Fibroblast of peridontal ligament (primary cell): ENCODE results near the gene SLC48A1.
"Not testable (repeated sequence)": the region's sequence is repeated elsewhere in the genome, so short reads cannot be mapped to it uniquely, and the experiment has no call there.

Source experiments
- DNase-seq: peaks from one replicate; pipeline ENCODE4 v3.0.0-alpha.2; 2010; ENCODE audit errors: extremely low read depth

The SLC48A1 gene

GRCh38 chr12:47791351-47791746 is 18.3 kb downstream of the SLC48A1 start:
- DNase-seq = no peak

- DNase-seq = no peak
These were observed 18.8 kb downstream of the SLC48A1 start for GRCh38 chr12:47791874-47792273.

- no peak for DNase-seq
These were observed 20.1 kb downstream of the SLC48A1 start for GRCh38 chr12:47793015-47793681.

- no peak for DNase-seq
These were observed 21.6 kb downstream of the SLC48A1 start for GRCh38 chr12:47794679-47795078.

- DNase-seq = no peak
These were observed 22.2 kb downstream of the SLC48A1 start for GRCh38 chr12:47795121-47795813.

- no peak for DNase-seq
These were observed 22.9 kb downstream of the SLC48A1 start for GRCh38 chr12:47795814-47796411.

- no peak for DNase-seq
These were observed 24.4 kb downstream of the SLC48A1 start for GRCh38 chr12:47797441-47797840.

- DNase-seq = no peak
These were observed 25.4 kb downstream of the SLC48A1 start for GRCh38 chr12:47798382-47798948.

- no peak for DNase-seq
These were observed 26.4 kb downstream of the SLC48A1 start for GRCh38 chr12:47799357-47799955.

GRCh38 chr12:47800582-47800981 is 27.5 kb downstream of the SLC48A1 start:
- DNase-seq = no peak

- no peak for DNase-seq
These were observed 28.3 kb downstream of the SLC48A1 start for GRCh38 chr12:47801170-47801903.

- no peak for DNase-seq
These were observed 28.8 kb downstream of the SLC48A1 start for GRCh38 chr12:47801904-47802246.

GRCh38 chr12:47802312-47802711 is 29.3 kb downstream of the SLC48A1 start:
- no peak for DNase-seq

GRCh38 chr12:47803191-47803875 is 30.3 kb downstream of the SLC48A1 start:
- no peak for DNase-seq

GRCh38 chr12:47804171-47804570 is 31.1 kb downstream of the SLC48A1 start:
- DNase-seq = no peak

GRCh38 chr12:47805417-47805816 is 32.4 kb downstream of the SLC48A1 start:
- peak; percentile 51 for DNase-seq

GRCh38 chr12:47807338-47807737 is 34.3 kb downstream of the SLC48A1 start:
- DNase-seq = no peak

- no peak for DNase-seq
These were observed 35.0 kb downstream of the SLC48A1 start for GRCh38 chr12:47808050-47808449.

GRCh38 chr12:47808574-47809365 is 35.7 kb downstream of the SLC48A1 start:
- DNase-seq = no peak

GRCh38 chr12:47809518-47809917 is 36.5 kb downstream of the SLC48A1 start:
- not testable (repeated sequence) for DNase-seq

- no peak for DNase-seq
These were observed 38.0 kb downstream of the SLC48A1 start for GRCh38 chr12:47811072-47811396.
